Measurements from ENCODE around the gene ARHGEF12. TPM values are rescaled to one million over a fixed set of nuclear protein-coding genes. Genes with fewer than 3 reads are reported as not detected.
A peak's percentile ranks its signal among the peaks of the same experiment; 100 is the strongest.

Gene ARHGEF12
- total RNA-seq, 4 donors from 2014 or later: 52.9 to 77.3 (median 61.4) TPM

DNA sequence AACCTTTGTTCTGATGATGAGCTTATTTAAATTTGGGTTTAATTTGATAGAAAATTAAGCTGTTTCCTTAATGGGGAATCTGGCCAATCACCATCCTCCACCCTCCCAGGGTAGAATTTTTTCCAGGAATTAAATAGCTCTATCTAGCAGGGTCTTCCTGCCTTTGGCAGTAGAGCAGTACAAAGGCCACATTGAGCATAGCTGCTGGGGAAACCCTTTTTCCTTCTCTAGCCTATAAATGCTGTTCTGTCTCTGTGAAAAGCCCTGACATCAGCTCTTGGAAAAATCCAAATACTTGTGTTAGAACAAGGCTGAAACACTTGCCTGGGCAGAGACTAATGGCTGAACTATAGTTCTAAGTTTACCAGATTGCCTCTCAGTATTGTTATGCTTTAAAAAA, 55.1 kb downstream of the ARHGEF12 start:
- peak in 1 of 2 donors; percentile 28 for ATAC-seq
- no peak for TF ChIP-seq POLR2A (IDR thresholded peaks at IDR 0.05)
- TF ChIP-seq, protein P1, sequence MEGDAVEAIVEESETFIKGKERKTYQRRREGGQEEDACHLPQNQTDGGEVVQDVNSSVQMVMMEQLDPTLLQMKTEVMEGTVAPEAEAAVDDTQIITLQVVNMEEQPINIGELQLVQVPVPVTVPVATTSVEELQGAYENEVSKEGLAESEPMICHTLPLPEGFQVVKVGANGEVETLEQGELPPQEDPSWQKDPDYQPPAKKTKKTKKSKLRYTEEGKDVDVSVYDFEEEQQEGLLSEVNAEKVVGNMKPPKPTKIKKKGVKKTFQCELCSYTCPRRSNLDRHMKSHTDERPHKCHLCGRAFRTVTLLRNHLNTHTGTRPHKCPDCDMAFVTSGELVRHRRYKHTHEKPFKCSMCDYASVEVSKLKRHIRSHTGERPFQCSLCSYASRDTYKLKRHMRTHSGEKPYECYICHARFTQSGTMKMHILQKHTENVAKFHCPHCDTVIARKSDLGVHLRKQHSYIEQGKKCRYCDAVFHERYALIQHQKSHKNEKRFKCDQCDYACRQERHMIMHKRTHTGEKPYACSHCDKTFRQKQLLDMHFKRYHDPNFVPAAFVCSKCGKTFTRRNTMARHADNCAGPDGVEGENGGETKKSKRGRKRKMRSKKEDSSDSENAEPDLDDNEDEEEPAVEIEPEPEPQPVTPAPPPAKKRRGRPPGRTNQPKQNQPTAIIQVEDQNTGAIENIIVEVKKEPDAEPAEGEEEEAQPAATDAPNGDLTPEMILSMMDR (IDR thresholded peaks at IDR 0.05 in 4 of 5, conservative IDR thresholded peaks at IDR 0.05 in 1 of 5): no peak
- H3K27me3 ChIP-seq: no peaks in the 10 kb centered on the region
- no peaks in the 10 kb centered on the region for H3K9me3 ChIP-seq
- peaks cover 59 to 62% of the 10 kb centered on the region in 2 donors for H3K4me1 ChIP-seq
- DNase-seq: no peak
- intact Hi-C loops (cut with DNase I; ENCODE audit: low total_unique reads): loop anchor here (2.0 kb wide), 1 partner anchor 16 kb away; no protein-coding TSS in a partner anchor
- in situ Hi-C loops (cut with MboI; ENCODE audit: low sequenced_read_pairs in 4 of 4): no loop called here
- peak overlapping the region; percentile 74 to 79 (median 77) for H3K27ac ChIP-seq
- H3K36me3 ChIP-seq: no peaks in the 10 kb centered on the region
- H3K4me3 ChIP-seq: no peak overlapping the region

DNA sequence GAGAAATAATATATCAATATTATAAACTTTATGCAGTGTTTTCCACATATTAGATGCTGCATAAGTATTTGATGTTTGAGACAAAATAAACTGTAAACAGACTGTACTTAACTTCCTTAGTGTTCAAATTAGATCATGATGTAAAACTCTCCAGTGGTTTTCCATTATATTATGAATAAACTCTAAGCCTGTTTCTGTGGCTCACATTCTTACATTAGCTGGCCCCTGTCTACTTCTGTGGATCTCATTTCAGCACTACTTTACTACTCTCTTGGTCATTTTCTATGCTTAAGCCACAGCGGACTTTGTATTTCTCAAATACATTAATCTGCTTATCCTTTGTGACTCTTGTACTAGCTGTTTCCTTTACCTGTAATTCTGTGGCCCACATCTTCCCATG, 55.6 kb downstream of the ARHGEF12 start:
- Histone ChIP-seq H3K4me1 (peaks cover 59 to 63% of the 10 kb centered on the region in 2 donors), H3K27ac (peak overlapping the region; percentile 74 to 79 (median 77)), H3K4me3 (peak overlapping the region in 1 of 4 donors; percentile 3), H3K9me3 (no peaks in the 10 kb centered on the region), H3K27me3 (no peaks in the 10 kb centered on the region), H3K36me3 (no peaks in the 10 kb centered on the region)
- DNase-seq (no peak), ATAC-seq (peak; percentile 39 to 59)
- in situ Hi-C loops (cut with MboI; ENCODE audit: low sequenced_read_pairs in 4 of 4) (no loop called here), intact Hi-C loops (cut with DNase I; ENCODE audit: low total_unique reads) (loop anchor here (2.0 kb wide), 2 partner anchors 17 to 55 kb away; partner anchors contain the start of gene ARHGEF12)
- TF ChIP-seq POLR2A (IDR thresholded peaks at IDR 0.05): no peak
- TF ChIP-seq, protein P1 (IDR thresholded peaks at IDR 0.05 in 4 of 5, conservative IDR thresholded peaks at IDR 0.05 in 1 of 5): no peak

DNA sequence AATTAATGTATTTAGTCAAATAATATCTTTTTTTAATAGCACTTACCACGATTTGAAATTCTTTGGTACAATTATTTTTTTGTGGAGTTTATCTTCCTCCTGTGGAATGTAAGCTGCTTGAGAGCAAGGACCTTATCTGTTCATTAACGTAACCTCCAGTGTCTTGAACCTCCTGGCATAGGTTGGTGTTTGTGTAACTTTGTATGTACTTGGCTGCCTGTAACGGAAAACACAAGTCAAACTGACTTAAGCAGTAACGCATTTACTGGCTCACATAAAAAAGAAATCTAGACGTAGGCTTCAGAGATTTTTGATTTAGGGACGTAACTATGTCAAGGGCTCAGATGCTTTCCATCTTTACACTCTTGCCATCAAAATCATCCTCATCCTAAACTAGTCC, 56.1 kb downstream of the ARHGEF12 start:
- peak in 1 of 2 donors; percentile 13 for DNase-seq
- Histone ChIP-seq H3K4me1 (peaks cover 59 to 63% of the 10 kb centered on the region in 2 donors), H3K27ac (peak overlapping the region; percentile 74 to 79 (median 77))

DNA sequence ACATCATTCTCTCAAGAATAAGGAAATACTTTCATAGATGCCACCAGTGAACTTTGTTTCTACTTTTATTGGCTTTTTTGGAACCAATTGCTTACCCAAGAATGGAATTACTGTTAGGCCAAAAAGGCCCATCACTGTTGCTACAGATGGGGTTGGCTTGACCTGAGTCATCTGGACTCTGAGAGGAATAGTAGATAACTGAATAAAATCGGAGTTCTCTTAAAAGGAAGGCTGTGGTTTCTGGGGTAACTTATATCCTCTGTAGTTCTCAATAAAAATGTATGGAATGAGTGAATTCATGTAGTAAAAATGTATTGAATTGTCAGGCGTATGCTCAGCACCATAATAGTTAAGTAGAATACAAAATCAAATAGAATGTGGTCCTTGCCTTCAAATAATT, 56.6 kb downstream of the ARHGEF12 start:
- Histone ChIP-seq H3K4me1 (peaks cover 59 to 64% of the 10 kb centered on the region in 2 donors), H3K36me3 (no peaks in the 10 kb centered on the region), H3K4me3 (peak overlapping the region in 1 of 4 donors; percentile 5), H3K9me3 (no peaks in the 10 kb centered on the region), H3K27ac (peak overlapping the region; percentile 74 to 79 (median 77)), H3K27me3 (no peaks in the 10 kb centered on the region)
- in situ Hi-C loops (cut with MboI; ENCODE audit: low sequenced_read_pairs in 4 of 4) (no loop called here), intact Hi-C loops (cut with DNase I; ENCODE audit: low total_unique reads) (loop anchor here (2.0 kb wide), 1 partner anchor 56 kb away; the partner anchor contains the start of gene ARHGEF12)
- TF ChIP-seq, protein P1 (IDR thresholded peaks at IDR 0.05 in 4 of 5, conservative IDR thresholded peaks at IDR 0.05 in 1 of 5): no peak
- TF ChIP-seq POLR2A (IDR thresholded peaks at IDR 0.05): no peak
- no peak for ATAC-seq
- no peak for DNase-seq

More for the DNA sequence above, 56.1 kb downstream of the ARHGEF12 start:
- no peak for TF ChIP-seq POLR2A (IDR thresholded peaks at IDR 0.05)
- TF ChIP-seq, protein P1 (IDR thresholded peaks at IDR 0.05 in 4 of 5, conservative IDR thresholded peaks at IDR 0.05 in 1 of 5): no peak
- Histone ChIP-seq H3K9me3 (no peaks in the 10 kb centered on the region), H3K4me3 (peak overlapping the region in 2 of 4 donors; percentile 3 to 5), H3K36me3 (no peaks in the 10 kb centered on the region), H3K27me3 (no peaks in the 10 kb centered on the region)
- intact Hi-C loops (cut with DNase I; ENCODE audit: low total_unique reads) (loop anchor here (2.0 kb wide), 1 partner anchor 56 kb away; the partner anchor contains the start of gene ARHGEF12), in situ Hi-C loops (cut with MboI; ENCODE audit: low sequenced_read_pairs in 4 of 4) (no loop called here)
- peak; percentile 76 to 88 for ATAC-seq
